H1 (cell line): Measurements from ENCODE around the gene LIMA1. TPM values are rescaled to one million over a fixed set of nuclear protein-coding genes. Genes with fewer than 3 reads are reported as not detected.

Experiments used
- CBX8 ChIP-seq: fragments of 300-800, 300-1000 bp; sonication (generic); IDR thresholded peaks from 2 replicates; pipeline ENCODE4 v1.7.1; 2016; ENCODE audit warnings: low read depth, low read length, borderline replicate concordance
- SIRT6 ChIP-seq: IDR thresholded peaks from one replicate; pipeline ENCODE4 v1.7.1; 2012; ENCODE audit warnings: low read length, inconsistent platforms
- SP1 ChIP-seq: IDR thresholded peaks from 2 replicates; pipeline ENCODE4 v1.6.1; 2011; ENCODE audit warnings: low read depth, low read length
- polyA plus RNA-seq, 7 experiments: library from polyadenylated mRNA; depleted of rRNA in 3 of 7; stranded (reverse) in 5 of 7; unstranded in 2 of 7; fragments of >200 nt in 5 of 7; fragments of 200-250 nt in 2 of 7; gene quantifications; 1 replicate in 5 of 7; 2 replicates in 1 of 7; 4 replicates in 1 of 7; pipeline versions ENCODE4 v1.2.1 to v1.2.3, GENCODE V29; 2011 to 2013; ENCODE audit warnings: missing spikeins in 2 of 7, mixed read lengths in 2 of 7
- total RNA-seq: library from RNA; stranded (reverse); fragmentation: NEBNext Ultra II Directional; extraction: Animal tissue kit (Norgen Biotek cat#: 25700); gene quantifications from 2 replicates; pipeline ENCODE4 v1.2.1, GENCODE V29; 2021

LIMA1 gene
- total and polyA plus RNA-seq, 2 of the 8 experiments (the other 6 are each of a cell fraction or from before 2014, with no cell fraction given): 12.7 to 47.6 TPM

DNA sequence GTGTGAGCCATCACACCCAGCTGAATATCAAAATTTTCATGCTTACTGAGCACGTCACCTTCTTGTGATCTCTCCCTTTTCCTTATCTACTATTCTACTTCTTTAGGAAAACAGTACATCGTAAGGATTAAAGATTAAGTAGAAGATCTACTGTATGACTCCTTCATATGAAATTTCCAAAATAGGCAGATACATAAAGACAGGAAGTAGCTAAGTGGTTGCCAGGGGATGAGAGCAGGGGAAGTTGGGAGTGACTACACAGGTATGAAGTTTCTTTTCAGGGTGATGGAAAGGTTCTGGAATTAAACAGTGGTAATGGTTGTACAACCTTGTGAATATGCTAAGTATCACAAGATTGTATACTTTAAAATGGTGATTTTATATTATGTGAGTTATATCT lies 79.6 kb downstream of the LIMA1 start (continued):
- no peak for TF ChIP-seq CBX8
- no peak for TF ChIP-seq SIRT6
- no peak for TF ChIP-seq SP1
